H4 (cell line): ENCODE results near the gene ADGRL3. TPM values are rescaled to one million over a fixed set of nuclear protein-coding genes. Genes with fewer than 3 reads are reported as not detected.
A peak's percentile ranks its signal among the peaks of the same experiment; 100 is the strongest.

Source experiments
- DNase-seq: peaks from one replicate; pipeline ENCODE4 v3.0.0-alpha.2; 2015; ENCODE audit warnings: low spot score
- total RNA-seq: library from RNA; depleted of rRNA; stranded (reverse); fragments of >200 nt; shearing (Covaris generic); gene quantifications from 2 replicates; pipeline ENCODE4 v1.2.3, GENCODE V29; 2014; rRNA removed

ADGRL3 gene
- total RNA-seq = not detected in 2 replicates

GRCh38 chr4:61200187-61200915 lies at the start of gene ADGRL3:
Gene ADGRL3, plus strand, starts transcription at chr4:61200326.
- no peak for DNase-seq

GRCh38 chr4:61152433-61152832 lies 47.7 kb upstream of the ADGRL3 start:
- DNase-seq = no peak

GRCh38 chr4:61160478-61160877 lies 39.6 kb upstream of the ADGRL3 start:
- no peak for DNase-seq

GRCh38 chr4:61162116-61162515 lies 38.0 kb upstream of the ADGRL3 start:
- no peak for DNase-seq

GRCh38 chr4:61173799-61174198 lies 26.3 kb upstream of the ADGRL3 start:
- no peak for DNase-seq

GRCh38 chr4:61175495-61175894 lies 24.6 kb upstream of the ADGRL3 start:
- no peak for DNase-seq

GRCh38 chr4:61177367-61177766 lies 22.8 kb upstream of the ADGRL3 start:
- no peak for DNase-seq

- no peak for DNase-seq
These were observed 19.7 kb upstream of the ADGRL3 start for GRCh38 chr4:61180405-61180804.

GRCh38 chr4:61182915-61183314 lies 17.2 kb upstream of the ADGRL3 start:
- no peak for DNase-seq

- DNase-seq = no peak
These were observed 14.8 kb upstream of the ADGRL3 start for GRCh38 chr4:61185288-61185687.

- DNase-seq = no peak
These were observed 7.7 kb upstream of the ADGRL3 start for GRCh38 chr4:61192392-61192791.

GRCh38 chr4:61193863-61194262 lies 6.3 kb upstream of the ADGRL3 start:
- no peak for DNase-seq

GRCh38 chr4:61194571-61194970 lies 5.6 kb upstream of the ADGRL3 start:
- no peak for DNase-seq

- no peak for DNase-seq
These were observed 5.0 kb upstream of the ADGRL3 start for GRCh38 chr4:61195101-61195500.

- DNase-seq = no peak
These were observed 1.4 kb upstream of the ADGRL3 start for GRCh38 chr4:61198686-61199085.

- DNase-seq = no peak
These were observed 296 bp upstream of the ADGRL3 start for GRCh38 chr4:61199873-61200186.

GRCh38 chr4:61200916-61201526 lies 895 bp downstream of the ADGRL3 start:
- DNase-seq = no peak

- DNase-seq = no peak
These were observed 1.4 kb downstream of the ADGRL3 start for GRCh38 chr4:61201561-61201960.

GRCh38 chr4:61201961-61202637 lies 2.0 kb downstream of the ADGRL3 start:
- no peak for DNase-seq

GRCh38 chr4:61202638-61203435 lies 2.7 kb downstream of the ADGRL3 start:
- DNase-seq = peak; percentile 9

GRCh38 chr4:61203436-61203790 lies 3.3 kb downstream of the ADGRL3 start:
- DNase-seq = no peak

- DNase-seq = no peak
These were observed 4.4 kb downstream of the ADGRL3 start for GRCh38 chr4:61204353-61205060.
